GM19035 (cell line): Measurements from ENCODE around the gene TMEM81.

Experiments
- ATAC-seq: cut with Tn5 transposase; IDR thresholded peaks from one replicate; pipeline ENCODE4 v1.9.1; 2021; ENCODE audit not compliant: unreplicated experiment

Gene TMEM81

DNA sequence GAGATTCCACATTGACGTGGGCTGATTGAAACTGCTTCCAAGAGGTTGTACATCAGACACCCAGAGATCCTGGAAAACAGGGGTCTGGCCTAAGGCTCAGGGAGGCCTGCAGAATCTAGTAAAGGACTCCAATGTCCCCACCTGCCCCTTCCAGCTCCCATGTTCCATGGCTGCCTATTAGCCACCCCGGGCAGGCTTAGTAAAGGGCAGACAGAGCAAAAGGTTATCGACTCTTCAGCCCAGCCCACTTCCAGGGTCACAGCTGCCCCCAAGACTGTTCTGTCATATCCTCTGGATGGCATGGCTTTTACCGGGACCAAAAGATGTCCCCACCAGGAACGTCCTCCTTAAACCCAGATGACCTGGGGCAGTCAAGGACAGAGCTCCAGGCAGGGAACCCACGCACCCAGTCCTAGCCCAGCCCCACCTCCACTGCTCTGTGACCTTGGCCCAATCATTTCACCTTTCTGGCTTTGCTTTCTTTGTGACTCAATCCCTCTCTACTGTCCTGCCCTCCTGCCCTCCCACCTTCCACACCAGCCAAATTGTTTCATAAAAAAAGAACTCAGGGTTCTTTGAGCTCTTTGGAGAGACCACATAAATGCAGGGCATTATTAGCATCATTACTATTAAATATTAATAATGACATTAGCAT, 46.0 kb downstream of the TMEM81 start:
- ATAC-seq: no peak

DNA sequence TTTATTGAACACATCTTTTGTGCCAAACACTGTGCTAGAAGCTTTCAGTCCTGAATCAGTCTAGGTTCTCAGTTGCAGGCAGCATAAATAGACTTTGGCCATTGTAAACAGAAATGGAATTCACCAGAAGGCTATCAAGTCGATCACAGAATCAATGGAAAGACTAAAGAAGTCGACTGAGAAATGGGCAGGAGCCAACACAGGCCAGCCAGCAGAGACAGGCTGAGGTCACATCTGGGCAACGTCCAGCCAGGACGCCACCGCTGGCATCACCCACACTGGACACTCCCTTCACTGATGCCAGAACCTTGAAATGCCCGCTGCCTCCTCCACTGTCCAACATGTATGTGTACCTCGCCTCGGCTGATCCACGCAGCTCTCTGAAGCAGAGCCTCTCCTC, 46.7 kb downstream of the TMEM81 start:
- no peak for ATAC-seq
